GM21528 (cell line): ENCODE results near the gene PDGFB.

ENCODE experiments used
- ATAC-seq: cut with Tn5 transposase; IDR thresholded peaks from one replicate; pipeline ENCODE4 v1.9.1; 2021; ENCODE audit warnings: mild to moderate bottlenecking, moderate library complexity; ENCODE audit not compliant: unreplicated experiment, low FRiP score

PDGFB gene

DNA sequence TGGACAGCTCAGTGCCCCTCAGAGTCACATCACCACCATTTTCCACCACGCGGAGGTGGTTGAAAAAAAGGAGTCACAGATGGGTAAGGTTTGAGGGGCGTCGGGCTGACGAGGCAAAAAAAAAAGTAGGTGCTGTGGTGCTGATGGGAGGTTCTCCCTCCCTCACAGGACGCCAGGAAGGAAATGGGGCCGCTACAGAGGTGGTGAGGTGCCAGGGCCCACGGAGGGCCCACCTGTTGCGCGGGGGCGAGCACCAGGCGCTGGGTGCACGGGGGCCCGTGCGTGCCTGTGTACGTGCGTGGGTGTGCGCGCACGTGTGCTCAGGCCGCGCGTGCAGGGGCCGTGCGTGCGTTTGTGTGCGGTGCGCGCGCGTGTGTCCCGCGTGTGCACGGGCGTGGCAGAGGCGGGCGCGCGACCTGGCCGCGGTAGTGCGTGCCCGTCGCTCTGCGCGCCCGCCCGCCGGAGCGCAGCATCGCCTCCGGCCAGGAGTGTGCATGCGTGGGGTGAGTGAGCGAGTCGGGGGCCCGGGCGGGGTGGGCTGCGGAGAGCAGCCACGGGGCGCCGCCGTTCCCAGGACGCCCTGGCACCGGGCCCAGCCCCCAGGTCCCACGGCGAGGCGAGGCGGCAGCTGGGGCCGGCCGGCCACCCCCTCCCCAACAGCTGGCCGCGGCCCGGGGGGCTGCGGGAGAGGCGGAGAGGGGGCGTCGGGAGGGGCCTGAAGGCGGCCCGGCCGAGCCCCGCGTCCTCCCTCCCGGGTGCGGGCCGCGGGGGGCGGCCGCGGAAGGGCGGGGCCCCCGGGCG lies 2.8 kb downstream of the PDGFB start:
- no peak for ATAC-seq

DNA sequence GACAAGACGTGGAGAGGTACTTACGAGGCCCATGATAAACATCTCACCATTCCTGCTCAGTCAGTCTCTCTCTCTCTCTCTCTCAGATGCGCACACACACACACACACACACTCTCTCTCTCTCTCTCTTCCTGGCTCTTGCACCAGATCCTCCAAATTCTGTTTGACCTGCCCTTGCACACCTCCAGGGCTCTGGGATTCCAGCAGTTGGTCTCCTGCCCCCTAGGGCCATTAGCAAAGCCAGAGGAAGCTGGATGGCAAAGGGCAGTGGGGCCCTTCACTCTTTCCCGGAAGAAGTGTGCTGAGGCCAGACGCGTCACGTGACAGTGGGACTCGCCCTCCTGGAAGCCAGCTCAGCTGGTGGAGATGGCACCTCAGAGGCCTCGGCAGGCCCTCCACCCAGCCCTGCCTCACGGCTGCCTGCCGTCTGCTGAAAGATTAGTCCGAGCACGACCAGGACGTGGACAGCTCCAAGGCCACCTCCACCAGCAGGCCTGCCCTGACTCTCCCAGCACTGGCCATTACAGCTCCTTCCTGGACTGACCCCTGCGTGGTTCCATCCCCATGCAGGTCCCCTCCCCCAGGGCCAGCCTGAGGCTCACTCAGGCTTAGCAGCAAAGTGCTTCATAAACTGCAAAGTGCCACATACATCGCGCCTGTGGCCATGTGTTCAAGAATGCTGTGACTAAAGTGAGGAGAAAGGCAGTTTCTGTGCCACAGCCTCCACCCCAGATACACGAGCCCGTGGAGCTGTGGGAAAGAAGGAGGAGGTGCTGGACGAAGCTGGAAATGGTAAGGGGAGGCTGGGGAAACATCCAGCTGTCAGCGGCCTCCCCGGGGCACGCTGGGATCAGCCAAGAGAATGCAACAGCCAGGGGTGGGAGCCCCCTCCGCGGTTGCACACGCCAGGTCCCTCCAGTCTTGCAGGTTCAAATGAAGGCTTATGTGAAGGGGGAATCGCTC lies 3.7 kb downstream of the PDGFB start:
- no peak for ATAC-seq

DNA sequence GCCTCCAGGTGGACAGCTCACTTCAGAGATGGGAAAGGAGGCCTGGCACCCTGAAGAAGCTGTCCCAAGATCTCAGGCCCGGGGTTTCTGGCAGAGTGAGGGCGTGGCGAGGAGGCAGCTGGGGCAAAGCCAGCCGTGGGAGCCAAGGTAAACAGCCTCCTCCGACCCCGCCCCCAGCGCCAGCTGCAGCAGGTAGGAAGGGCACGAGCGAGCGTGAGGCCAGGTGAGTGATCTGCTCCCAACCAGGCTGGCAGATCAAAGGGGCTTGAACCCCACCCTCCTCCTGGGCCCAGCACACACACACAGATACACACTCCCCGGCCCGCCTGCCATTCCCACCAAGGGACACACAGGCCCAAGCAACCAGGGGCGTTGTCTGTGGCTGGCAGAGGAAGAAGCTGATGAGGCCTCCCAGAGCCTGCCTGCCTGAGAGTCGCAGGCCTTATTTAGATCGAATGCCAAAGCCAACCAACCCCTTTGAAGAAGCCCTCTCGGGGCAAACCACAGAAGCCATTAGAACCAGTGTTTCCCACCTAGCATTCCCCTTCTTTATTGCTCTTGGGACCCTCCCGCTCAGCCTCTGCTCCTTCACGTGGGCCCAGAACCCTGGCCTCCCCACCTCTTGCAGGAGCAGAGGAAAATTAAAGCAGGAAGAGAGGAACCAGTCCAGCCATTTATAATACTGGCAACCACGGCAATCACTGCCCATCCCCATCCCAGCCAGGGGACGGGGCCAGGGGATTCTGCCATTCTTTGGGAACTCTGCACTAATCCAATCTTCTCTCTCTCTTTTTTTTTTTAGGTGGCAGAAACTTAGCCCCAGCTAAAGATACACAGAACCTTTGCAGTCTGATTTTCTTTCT lies 5.0 kb downstream of the PDGFB start:
- ATAC-seq: no peak

DNA sequence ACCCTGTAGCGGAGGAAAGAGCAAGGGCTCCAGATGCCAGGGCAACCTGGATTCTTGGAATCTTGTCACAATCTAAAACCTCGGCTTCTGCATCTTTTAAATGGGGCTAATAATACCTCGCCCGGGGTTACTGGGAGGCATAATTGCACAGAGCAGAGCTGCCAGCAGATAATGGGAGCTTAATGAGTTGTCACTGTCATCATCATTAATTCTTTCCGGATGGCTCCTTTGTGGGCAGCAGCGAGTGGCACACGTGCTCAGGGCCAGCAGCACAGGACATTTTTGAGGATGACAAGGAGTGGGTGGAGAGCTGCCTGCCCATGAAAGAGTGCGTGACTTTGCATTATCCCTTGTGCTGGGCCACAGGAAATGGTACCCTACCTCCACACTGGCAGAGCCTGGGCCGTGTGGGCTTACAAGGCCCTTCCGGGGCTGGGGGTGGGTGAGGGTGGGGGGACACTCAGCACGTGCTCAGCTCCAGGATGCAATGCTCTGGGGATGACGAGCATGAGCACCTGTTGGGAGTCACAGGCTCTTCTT lies 5.7 kb downstream of the PDGFB start:
- no peak for ATAC-seq

DNA sequence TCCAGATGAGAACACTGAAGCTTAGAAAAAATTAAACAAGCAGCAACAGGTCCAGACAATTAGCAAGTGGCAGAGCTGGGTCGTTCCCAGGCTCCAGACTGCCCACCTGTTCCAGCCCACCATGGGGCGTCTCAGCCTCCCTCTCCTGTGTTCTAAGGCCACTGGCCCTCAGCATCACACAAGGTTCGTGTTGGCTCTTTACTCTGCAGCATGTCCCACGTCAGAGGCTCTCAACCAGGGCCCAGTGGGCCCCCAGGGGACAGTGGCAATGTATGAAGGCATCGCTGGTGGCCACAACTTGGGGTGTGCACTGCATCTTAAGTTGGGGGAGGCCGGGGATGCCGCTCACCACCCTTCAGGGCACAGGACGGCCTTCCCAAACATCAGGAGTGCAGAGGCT lies 6.2 kb downstream of the PDGFB start:
- no peak for ATAC-seq

DNA sequence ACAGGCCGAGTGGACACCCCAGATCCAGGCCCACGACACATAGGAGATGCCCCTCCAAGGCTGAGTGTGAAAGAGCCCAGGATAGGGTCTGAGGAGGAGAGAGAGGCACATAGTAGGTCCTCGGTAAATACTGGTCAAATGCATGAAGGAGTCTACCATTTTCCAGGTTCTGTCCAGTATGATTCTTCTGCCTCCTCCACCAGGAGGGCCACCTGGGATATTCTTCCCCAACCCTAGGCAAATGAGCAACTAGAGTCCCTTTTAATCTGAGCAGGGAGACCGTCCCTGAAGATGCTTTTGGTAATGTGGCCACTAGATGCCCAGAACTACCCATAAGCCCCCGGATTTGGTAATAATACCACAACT lies 6.7 kb downstream of the PDGFB start:
- no peak for ATAC-seq

DNA sequence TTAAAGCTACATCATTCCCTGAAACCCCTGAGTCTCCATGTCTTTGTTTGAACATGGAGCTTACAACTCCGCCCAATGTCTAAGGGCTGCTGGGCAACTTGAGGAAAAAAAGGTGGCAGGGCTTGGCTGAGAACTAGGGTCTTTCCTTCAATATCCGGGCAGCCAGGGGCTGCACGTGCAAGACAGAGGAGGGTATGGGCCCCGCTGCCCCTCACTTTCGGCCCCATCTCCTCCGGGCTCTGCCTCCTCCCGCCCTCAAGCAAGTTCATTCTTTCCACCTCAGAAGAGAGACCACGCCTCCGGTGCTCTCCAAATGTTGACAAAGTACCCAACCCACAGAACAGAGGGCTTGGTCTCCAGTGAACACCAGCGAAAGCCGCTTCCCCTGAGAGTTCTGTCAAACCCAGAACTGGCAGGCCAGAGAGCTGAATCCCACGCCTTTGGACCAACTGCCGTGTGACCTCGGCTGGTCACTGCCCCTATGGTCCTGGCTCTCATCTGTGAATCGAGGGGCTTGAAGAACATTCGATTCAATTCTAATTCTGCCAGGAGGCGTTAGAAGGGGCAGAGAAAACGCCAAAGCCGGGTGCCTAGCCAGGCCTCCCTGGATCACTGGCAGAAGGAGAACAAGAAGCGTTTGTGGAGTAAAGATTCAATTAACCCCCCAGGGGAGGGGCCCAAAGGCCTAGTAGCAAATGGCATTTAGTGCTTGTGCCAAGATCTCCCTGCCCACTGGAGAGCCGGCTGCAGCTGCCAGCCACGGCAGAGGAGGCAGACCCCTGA lies 7.3 kb downstream of the PDGFB start:
- no peak for ATAC-seq

DNA sequence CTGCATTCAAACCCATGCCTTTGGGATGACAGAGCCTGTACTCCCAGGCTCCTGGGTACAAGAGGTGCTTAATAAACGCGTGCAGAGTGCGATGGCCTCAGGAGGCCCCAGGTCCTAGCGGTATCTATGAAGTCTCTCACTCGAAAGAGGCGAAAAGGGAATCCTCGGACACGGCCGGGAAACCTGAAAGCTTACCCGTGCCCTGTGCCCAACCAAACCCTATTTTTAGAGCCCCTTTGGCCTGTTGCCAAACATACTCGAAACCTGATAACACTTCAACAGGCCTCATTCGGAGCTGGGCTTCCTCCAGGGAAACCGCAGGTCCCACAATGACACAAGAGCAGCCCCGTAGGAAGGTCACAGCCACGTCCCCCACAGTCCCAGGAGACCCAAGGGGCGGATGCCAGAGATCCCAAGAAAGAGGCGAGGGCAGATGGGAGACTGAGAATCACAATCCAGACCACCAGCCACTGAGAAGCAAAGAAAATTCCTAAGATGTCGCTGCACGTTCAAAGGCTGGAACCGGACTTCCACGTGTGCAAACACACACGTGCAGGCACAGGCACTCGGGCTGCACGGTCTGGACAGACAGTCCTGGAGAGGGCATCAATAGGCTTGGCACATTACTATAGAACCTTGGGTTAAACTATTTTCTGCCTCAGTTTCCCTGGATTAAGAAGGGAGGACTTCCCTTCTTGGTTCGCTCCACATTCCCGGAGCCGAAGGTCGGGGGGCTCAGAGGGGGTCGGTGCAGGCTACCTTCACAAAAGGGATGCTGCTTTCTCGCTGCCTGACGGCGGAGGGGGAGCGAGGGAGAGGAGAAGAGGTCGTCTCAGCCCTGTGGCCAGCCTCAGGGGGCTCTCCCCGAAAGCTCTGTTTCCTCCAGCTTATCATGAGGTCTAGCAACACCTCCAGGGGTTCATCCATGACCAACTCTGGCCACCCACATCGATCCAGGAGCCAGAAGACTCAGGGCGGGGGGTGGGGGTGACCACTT lies 8.2 kb downstream of the PDGFB start:
- no peak for ATAC-seq

DNA sequence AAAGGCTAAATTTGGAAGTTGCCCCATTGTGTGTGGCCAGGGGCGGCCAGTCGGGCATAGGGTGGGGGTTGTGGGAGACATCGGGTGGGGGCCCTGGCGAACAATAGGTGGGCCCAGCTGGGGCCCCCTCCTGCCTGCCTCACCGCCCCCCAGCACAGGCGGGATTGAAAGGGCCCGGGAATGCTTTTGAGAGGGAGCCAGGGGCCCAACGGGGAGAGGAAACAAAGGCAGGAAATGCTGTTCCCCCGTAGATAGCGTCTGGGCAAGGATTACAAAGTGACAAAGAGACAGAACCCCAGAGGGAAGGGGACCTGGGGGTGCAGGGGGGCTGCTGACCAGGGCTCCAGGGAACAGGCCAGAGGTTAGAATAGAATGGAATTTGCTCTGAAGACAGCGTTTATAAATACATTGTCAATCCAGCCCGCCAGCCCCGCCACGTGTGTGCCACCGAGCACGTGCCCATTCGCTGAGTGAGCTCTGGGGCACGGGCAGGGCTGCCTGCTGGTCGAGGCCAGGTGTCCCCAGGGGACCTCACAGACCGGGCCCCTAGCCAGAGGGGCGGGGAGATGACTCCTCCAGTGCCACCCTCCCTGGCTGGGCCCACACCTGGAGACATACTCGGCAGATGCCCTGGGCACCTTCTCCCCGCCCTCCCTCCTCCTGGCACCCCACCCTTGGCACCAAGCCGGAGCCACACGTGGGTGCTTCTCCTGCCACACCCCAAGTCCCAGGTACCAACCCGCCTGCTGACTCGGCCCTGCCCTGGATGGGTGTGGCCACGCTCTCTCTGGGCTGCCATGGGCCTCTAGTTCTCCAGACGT lies 9.7 kb downstream of the PDGFB start:
- no peak for ATAC-seq

DNA sequence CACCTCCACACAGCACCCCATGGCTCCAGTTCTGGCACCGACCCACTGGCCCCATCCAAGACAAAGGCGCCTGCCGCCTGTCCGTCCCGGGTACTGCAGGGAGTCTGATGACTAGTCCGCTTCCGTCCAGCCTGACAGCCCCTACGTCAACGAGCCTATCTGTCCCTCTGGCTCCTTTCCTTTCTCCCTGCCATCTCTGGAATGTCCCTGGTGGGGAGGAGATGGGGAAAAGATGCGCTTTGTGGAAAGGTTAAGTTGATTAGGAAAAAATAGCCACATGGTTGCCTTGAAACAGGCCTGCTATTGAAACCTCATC lies 10.4 kb downstream of the PDGFB start:
- no peak for ATAC-seq

DNA sequence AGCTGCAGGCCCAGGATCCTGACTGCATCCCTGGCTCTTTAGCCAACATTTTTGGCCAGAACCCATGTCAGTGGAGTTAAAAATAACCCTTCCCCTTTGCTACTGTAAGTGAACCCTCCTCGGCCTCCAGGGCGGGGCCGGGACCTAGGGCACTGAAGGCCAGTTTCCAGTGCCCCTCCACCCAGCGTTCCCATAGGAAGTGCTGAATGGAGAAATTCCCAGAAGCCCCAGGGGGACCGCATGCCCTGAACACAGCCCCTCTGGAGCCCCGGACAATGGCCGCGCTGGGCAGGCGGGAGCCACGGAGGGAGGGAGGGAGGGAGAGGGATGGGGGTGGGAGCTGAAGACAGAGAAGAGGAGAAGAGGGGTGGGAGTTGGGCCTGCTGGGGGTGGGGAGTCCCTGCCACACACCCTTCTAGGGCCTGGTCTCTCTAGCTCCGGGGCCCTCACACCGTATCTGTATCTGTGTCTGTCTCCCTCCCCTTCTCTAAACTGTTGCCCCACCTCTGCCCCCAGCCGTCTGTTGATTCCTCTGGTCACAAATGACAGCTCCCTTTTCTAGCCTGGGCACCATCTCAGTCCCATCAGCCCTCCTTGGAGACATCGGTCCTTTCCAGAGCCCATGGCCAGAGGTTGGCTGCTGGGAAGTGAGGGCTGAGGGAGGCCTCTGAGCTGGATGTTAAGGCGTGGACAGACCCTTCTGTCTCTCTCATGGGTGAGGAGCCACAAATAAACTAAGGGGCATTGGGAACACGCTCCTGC lies 10.9 kb downstream of the PDGFB start:
- ATAC-seq: no peak

DNA sequence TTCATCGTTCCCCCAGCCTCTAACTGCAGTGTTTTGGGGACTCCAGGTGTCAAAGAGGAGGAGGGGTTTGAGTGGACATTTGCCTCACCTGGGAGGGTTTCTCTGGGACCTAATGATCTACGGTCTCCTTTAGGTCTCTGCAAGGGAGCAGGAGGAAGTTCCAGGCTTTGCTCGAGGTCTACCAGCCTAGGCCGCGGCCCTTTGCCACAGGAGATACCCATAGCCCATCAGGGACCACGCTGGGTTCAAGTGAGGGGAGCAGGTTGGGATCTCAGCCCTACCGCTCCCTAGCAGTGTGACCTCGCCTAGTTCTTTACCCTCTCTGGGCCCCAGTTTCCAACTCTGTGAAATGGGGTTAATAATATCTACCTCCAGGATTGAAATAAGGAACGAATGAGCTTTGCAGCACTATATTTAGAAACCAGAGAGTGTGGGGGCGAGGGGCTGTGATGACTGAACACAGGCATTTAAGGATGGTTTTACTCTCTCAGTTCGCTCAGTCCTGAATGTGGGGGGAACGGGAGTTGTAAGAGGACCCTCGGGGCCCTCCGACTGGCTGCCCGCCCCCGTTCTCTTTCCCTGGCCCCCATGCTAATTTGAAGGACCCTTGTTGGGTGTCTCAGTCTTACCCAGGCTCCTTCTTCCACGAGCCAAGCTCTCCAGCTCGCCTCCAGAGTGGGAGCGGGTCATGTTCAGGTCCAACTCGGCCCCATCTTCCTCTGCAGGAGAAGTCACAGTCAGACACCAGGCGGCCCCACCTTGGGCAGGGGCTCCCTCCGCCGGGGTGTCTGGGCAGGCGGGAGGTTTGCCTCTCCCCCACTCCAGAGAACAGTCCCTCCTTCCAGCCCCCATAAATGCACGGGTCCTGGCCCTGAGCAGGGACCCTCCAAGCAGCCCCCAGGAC lies 11.7 kb downstream of the PDGFB start:
- ATAC-seq: no peak

DNA sequence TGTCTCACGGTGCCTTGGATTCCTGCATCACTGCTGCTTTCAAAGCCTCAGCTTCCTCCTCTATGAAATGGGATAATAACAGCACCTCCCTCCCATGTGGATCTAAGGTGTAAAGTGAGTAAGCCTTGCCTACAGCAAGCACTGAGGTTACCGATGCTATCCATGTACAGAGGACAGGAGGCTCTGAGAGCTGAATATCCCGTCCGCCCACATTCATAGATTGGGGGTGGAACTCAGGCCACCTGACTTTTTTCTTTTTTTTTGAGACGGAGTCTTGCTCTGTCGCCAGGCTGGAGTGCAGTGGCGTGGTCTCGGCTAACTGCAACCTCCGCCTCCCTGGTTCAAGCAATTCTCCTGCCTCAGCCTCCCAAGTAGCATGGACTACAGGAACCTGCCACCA lies 12.5 kb downstream of the PDGFB start:
- no peak for ATAC-seq

DNA sequence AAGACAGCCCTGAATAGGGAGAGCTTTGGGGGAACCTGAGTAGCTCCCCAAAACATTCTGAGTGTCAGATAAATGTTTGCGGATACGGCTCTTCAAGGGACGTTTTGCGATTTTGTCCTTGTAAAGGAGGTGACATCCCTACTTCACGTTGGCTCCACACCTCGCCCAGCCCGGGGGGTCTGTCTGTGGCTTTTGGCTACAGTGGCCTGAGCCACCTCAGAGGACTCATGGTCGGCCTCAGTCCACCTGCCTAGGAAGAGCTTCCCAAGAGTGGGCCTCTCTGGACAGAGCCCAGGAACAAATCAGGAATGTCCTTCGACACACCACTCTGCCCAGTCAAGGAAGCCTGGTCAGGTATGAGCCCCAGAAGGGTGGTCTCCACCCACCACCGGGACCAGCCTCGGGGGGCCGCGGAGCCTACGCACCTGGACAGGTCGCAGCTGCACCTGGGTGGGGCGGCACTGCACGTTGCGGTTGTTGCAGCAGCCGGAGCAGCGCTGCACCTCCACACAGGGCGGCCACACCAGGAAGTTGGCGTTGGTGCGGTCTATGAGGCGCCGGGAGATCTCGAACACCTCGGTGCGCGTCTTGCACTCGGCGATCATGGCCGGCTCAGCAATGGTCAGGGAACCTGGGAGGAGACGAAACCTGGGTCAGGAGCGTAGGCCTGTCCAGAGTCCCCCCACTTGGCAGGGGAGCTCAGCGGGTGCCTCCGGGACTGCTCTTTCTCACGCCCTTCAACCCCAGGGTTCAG lies 13.4 kb downstream of the PDGFB start:
- no peak for ATAC-seq
